ENCODE results near the gene SIPA1L3.

- TF ChIP-seq CTCF (IDR thresholded peaks at IDR 0.05) (no peak), POLR2A (IDR thresholded peaks at IDR 0.05) (no peak)
These were observed 153.3 kb downstream of the SIPA1L3 start for GRCh38 chr19:38060331-38060730.

All from heart left ventricle (tissue), 13 donors.